Measurements from ENCODE around the gene PLCB1.

Gene PLCB1

DNA sequence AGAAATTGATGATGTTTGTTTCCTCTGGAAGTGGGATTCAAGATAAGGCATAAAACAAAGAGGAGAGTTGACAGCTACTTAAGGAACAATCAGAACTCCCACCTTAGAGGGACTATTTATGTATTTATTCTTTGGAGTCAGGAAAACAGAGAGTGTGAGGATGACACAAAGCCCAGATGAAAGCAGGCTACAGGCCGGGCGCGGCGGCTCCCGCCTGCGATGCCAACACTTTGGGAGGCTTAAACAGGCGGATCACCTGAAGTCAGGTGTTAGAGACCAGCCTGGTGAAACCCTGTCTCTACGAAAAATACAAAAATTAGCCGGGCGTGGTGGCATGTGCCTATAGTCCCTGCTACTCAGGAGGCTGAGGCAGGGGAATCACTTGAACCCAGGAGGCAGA is 543.8 kb downstream of the PLCB1 start:
- Histone ChIP-seq H3K36me3 (no peaks in the 10 kb centered on the region), H3K4me1 (no peaks in the 10 kb centered on the region), H3K4me3 (no peak overlapping the region), H3K27ac (no peak overlapping the region), H3K27me3 (no peaks in the 10 kb centered on the region), H3K9me3 (no peaks in the 10 kb centered on the region)
- intact Hi-C loops (cut with DNase I; ENCODE audit: low total_unique reads), result no loop called here
- TF ChIP-seq, protein P1, sequence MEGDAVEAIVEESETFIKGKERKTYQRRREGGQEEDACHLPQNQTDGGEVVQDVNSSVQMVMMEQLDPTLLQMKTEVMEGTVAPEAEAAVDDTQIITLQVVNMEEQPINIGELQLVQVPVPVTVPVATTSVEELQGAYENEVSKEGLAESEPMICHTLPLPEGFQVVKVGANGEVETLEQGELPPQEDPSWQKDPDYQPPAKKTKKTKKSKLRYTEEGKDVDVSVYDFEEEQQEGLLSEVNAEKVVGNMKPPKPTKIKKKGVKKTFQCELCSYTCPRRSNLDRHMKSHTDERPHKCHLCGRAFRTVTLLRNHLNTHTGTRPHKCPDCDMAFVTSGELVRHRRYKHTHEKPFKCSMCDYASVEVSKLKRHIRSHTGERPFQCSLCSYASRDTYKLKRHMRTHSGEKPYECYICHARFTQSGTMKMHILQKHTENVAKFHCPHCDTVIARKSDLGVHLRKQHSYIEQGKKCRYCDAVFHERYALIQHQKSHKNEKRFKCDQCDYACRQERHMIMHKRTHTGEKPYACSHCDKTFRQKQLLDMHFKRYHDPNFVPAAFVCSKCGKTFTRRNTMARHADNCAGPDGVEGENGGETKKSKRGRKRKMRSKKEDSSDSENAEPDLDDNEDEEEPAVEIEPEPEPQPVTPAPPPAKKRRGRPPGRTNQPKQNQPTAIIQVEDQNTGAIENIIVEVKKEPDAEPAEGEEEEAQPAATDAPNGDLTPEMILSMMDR (IDR thresholded peaks at IDR 0.05), result no peak
- no peak for DNase-seq

DNA sequence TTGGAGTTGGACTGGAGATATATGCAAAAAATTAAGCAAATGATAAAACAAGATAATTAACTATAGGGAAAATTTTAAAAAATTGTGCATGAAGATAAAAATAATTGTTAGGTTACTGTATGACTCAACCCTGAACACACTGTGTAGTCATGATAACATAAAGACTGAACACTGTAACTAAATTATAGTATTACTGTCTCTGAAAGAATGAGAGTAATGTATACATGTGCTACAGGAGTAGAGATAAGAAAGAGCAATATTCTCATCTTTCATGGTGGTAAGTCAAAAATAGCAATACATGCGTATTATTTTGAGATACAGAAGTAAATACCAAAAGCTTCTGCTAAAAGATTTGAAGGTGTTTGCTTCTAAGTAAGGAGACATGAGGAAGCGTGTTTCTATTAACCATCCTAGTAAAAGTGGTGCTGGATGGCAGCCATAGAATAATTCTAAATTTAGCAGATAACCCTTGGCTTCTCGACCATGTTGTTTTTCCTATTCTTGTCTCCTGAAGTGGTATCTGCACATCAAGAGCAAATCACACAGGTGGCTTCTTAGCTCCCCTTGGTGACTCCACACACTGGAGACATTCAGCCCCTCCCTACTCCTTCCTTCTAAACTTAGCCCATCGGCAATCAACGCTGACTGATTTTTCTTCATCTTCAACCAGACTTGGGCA is 546.2 kb downstream of the PLCB1 start:
- TF ChIP-seq, protein P1 (IDR thresholded peaks at IDR 0.05), result no peak
- no peaks in the 10 kb centered on the region for H3K9me3 ChIP-seq
- intact Hi-C loops (cut with DNase I; ENCODE audit: low total_unique reads), result no loop called here
- H3K36me3 ChIP-seq, result no peaks in the 10 kb centered on the region
- H3K4me1 ChIP-seq, result no peaks in the 10 kb centered on the region
- no peak overlapping the region for H3K27ac ChIP-seq
- H3K27me3 ChIP-seq, result no peaks in the 10 kb centered on the region
- no peak overlapping the region for H3K4me3 ChIP-seq
- no peak for DNase-seq

DNA sequence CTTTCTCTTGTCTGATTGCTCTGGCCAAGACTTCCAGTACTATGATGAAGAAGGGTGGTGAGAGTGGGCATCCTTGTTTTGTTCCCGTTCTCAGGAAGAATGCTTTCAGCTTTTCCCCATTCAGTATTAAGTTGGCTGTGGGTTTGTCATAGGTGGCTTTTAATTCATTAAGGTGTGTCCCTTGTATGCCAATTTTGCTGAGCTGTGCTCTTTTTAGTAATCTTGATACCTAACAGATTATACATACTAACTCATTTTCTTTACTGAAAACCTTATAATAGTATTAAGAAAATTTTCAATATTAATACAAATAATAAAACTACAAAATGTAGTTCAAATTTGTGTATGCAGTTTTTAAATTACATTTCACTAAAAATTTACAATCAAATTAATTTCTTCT is 557.3 kb downstream of the PLCB1 start:
- Histone ChIP-seq H3K27me3 (no peaks in the 10 kb centered on the region), H3K4me3 (no peak overlapping the region), H3K36me3 (peaks cover 0 to 6% (median 0%) of the 10 kb centered on the region in 3 donors), H3K27ac (no peak overlapping the region), H3K4me1 (no peaks in the 10 kb centered on the region), H3K9me3 (peaks cover 0 to 5% (median 3%) of the 10 kb centered on the region in 3 donors)
- TF ChIP-seq, protein P1 (IDR thresholded peaks at IDR 0.05), result no peak
- intact Hi-C loops (cut with DNase I; ENCODE audit: low total_unique reads), result no loop called here
- no peak for DNase-seq

- Histone ChIP-seq H3K9me3 (peaks cover 0 to 5% (median 3%) of the 10 kb centered on the region in 3 donors), H3K4me3 (no peak overlapping the region), H3K27me3 (no peaks in the 10 kb centered on the region), H3K4me1 (no peaks in the 10 kb centered on the region), H3K36me3 (peaks cover 0 to 2% (median 0%) of the 10 kb centered on the region in 3 donors), H3K27ac (no peak overlapping the region)
- no peak for DNase-seq
- intact Hi-C loops (cut with DNase I; ENCODE audit: low total_unique reads), result no loop called here
- TF ChIP-seq, protein P1 (IDR thresholded peaks at IDR 0.05), result no peak
Observed at GRCh38 chr20:8690074-8690473, 558.0 kb downstream of the PLCB1 start.

DNA sequence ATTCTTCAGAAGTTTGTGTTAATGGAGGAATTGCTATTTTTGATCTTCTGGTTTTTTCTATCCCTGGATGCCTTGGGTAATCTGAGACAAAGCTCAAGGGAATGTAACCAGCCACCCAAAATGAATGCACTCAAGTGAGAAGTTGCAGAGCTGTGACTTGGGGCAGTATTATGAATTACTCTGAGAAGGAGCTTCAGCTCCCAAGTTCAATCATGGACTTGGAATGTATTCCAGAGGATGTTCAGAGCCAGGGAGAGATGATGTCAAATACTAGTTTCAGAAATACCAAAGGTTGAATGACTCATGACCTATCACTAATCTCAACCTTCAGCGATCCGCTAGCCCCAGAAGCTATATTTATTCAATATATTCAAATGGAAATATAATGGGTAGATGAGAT is 561.6 kb downstream of the PLCB1 start:
- TF ChIP-seq, protein P1 (IDR thresholded peaks at IDR 0.05), result no peak
- intact Hi-C loops (cut with DNase I; ENCODE audit: low total_unique reads), result no loop called here
- Histone ChIP-seq H3K27me3 (no peaks in the 10 kb centered on the region), H3K9me3 (peaks cover 0 to 5% (median 3%) of the 10 kb centered on the region in 3 donors), H3K27ac (no peak overlapping the region), H3K36me3 (no peaks in the 10 kb centered on the region), H3K4me3 (no peak overlapping the region), H3K4me1 (no peaks in the 10 kb centered on the region)
- DNase-seq, result no peak
